Endothelial cell (in vitro differentiated cells): Measurements from ENCODE around the gene CYCS. TPM values are rescaled to one million over a fixed set of nuclear protein-coding genes. Genes with fewer than 3 reads are reported as not detected.
"Not testable (repeated sequence)": the region's sequence is repeated elsewhere in the genome, so short reads cannot be mapped to it uniquely, and the experiment has no call there.

Experiments used
- DNase-seq: peaks from one replicate; pipeline ENCODE4 v3.0.0; 2021; ENCODE audit warnings: low spot score
- H3K27ac Mint-ChIP-seq: one replicate; pipeline ENCODE4 v1.8.0; 2021; ENCODE audit warnings: mixed read lengths, inconsistent platforms; ENCODE audit not compliant: unreplicated experiment
- H3K27me3 Mint-ChIP-seq: one replicate; pipeline ENCODE4 v1.8.0; 2021; ENCODE audit warnings: mild to moderate bottlenecking, moderate library complexity, mixed read lengths, inconsistent platforms; ENCODE audit not compliant: unreplicated experiment
- H3K36me3 Mint-ChIP-seq: one replicate; pipeline ENCODE4 v1.8.0; 2021; ENCODE audit warnings: mild to moderate bottlenecking, low read depth, mixed read lengths, inconsistent platforms; ENCODE audit not compliant: unreplicated experiment
- H3K4me1 Mint-ChIP-seq: one replicate; pipeline ENCODE4 v1.8.0; 2021; ENCODE audit warnings: mild to moderate bottlenecking, mixed read lengths, inconsistent platforms; ENCODE audit not compliant: unreplicated experiment
- H3K4me3 Mint-ChIP-seq: one replicate; pipeline ENCODE4 v1.8.0; 2021; ENCODE audit warnings: mild to moderate bottlenecking, mixed read lengths, inconsistent platforms; ENCODE audit not compliant: unreplicated experiment
- H3K9me3 Mint-ChIP-seq: one replicate; pipeline ENCODE4 v1.8.0; 2021; ENCODE audit warnings: mixed read lengths, inconsistent platforms; ENCODE audit not compliant: unreplicated experiment
- CTCF ChIP-seq: fragments of 200-600 bp; sonication (generic); IDR thresholded peaks from one replicate; pipeline ENCODE4 v1.5.0; 2021; ENCODE audit warnings: antibody characterized with exemption; ENCODE audit not compliant: unreplicated experiment
- total RNA-seq: library from RNA; stranded (reverse); fragmentation: NEBNext Ultra II Directional; extraction: Animal tissue kit (Norgen Biotek cat#: 25700); gene quantifications from one replicate; pipeline ENCODE4 v1.2.1, GENCODE V29; 2021; ENCODE audit not compliant: unreplicated experiment

Gene CYCS
- total RNA-seq, 1 donor from 2014 or later = 54.9 TPM

GRCh38 chr7:25168145-25168544 lies 43.1 kb upstream of the CYCS start:
- no peak for DNase-seq
- Mint-ChIP-seq H3K36me3 (no peaks in the 10 kb centered on the region), H3K27me3 (no peaks in the 10 kb centered on the region), H3K9me3 (no peaks in the 10 kb centered on the region), H3K4me1 (peaks cover 17% of the 10 kb centered on the region), H3K4me3 (no peak overlapping the region), H3K27ac (no peak overlapping the region)
- no peak for TF ChIP-seq CTCF

GRCh38 chr7:25167262-25167843 lies 42.3 kb upstream of the CYCS start:
- H3K36me3 Mint-ChIP-seq = no peaks in the 10 kb centered on the region
- H3K4me3 Mint-ChIP-seq = no peak overlapping the region
- H3K27ac Mint-ChIP-seq = no peak overlapping the region
- no peak for DNase-seq
- H3K9me3 Mint-ChIP-seq = no peaks in the 10 kb centered on the region
- H3K27me3 Mint-ChIP-seq = no peaks in the 10 kb centered on the region
- H3K4me1 Mint-ChIP-seq = peaks cover 14% of the 10 kb centered on the region
- no peak for TF ChIP-seq CTCF

- DNase-seq, H3K27ac Mint-ChIP-seq, H3K4me1 Mint-ChIP-seq, H3K27me3 Mint-ChIP-seq, H3K36me3 Mint-ChIP-seq, H3K9me3 Mint-ChIP-seq, H3K4me3 Mint-ChIP-seq: not testable (repeated sequence)
- peak; percentile 81 for TF ChIP-seq CTCF
These were observed 35.0 kb upstream of the CYCS start for GRCh38 chr7:25159983-25160596.

- no peaks in the 10 kb centered on the region for H3K4me1 Mint-ChIP-seq
- DNase-seq = no peak
- no peak overlapping the region for H3K27ac Mint-ChIP-seq
- H3K4me3 Mint-ChIP-seq = no peak overlapping the region
- H3K27me3 Mint-ChIP-seq = no peaks in the 10 kb centered on the region
- TF ChIP-seq CTCF = no peak
- H3K36me3 Mint-ChIP-seq = no peaks in the 10 kb centered on the region
- no peaks in the 10 kb centered on the region for H3K9me3 Mint-ChIP-seq
These were observed 33.9 kb upstream of the CYCS start for GRCh38 chr7:25158966-25159365.

- no peak for TF ChIP-seq CTCF
- no peak overlapping the region for H3K27ac Mint-ChIP-seq
- no peak overlapping the region for H3K4me3 Mint-ChIP-seq
- no peaks in the 10 kb centered on the region for H3K36me3 Mint-ChIP-seq
- no peak for DNase-seq
- no peaks in the 10 kb centered on the region for H3K27me3 Mint-ChIP-seq
- H3K4me1 Mint-ChIP-seq = peaks cover 2% of the 10 kb centered on the region
- H3K9me3 Mint-ChIP-seq = no peaks in the 10 kb centered on the region
These were observed 26.7 kb upstream of the CYCS start for GRCh38 chr7:25151773-25152172.
